ENCODE measurements around the gene SFT2D3.

DNA sequence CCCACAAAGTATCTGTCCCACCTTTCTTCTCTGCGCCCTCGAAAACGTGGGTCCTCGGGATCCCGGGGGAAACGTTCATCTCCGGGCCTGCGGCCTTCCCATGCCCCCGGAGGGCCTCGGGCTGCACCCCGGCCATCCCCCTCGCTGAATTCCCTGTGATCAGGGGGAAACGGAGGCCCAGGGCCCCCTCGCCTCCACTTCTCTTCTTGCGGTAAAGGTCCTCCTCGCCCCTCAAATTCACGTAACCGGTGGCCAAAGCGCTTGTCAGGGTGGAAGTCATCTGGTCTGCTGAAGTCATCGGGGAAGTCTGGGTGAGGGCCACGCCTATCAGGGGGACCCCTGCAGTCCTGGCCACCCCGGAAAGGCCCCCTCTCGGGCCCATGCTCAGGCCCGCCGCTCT, 12.3 kb downstream of the SFT2D3 start:
- TF ChIP-seq, protein P1, sequence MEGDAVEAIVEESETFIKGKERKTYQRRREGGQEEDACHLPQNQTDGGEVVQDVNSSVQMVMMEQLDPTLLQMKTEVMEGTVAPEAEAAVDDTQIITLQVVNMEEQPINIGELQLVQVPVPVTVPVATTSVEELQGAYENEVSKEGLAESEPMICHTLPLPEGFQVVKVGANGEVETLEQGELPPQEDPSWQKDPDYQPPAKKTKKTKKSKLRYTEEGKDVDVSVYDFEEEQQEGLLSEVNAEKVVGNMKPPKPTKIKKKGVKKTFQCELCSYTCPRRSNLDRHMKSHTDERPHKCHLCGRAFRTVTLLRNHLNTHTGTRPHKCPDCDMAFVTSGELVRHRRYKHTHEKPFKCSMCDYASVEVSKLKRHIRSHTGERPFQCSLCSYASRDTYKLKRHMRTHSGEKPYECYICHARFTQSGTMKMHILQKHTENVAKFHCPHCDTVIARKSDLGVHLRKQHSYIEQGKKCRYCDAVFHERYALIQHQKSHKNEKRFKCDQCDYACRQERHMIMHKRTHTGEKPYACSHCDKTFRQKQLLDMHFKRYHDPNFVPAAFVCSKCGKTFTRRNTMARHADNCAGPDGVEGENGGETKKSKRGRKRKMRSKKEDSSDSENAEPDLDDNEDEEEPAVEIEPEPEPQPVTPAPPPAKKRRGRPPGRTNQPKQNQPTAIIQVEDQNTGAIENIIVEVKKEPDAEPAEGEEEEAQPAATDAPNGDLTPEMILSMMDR (IDR thresholded peaks at IDR 0.05): no peak
- TF ChIP-seq POLR2AphosphoS5 (IDR thresholded peaks at IDR 0.05; ENCODE audit: low read depth, low read length): no peak
- TF ChIP-seq, protein P2, sequence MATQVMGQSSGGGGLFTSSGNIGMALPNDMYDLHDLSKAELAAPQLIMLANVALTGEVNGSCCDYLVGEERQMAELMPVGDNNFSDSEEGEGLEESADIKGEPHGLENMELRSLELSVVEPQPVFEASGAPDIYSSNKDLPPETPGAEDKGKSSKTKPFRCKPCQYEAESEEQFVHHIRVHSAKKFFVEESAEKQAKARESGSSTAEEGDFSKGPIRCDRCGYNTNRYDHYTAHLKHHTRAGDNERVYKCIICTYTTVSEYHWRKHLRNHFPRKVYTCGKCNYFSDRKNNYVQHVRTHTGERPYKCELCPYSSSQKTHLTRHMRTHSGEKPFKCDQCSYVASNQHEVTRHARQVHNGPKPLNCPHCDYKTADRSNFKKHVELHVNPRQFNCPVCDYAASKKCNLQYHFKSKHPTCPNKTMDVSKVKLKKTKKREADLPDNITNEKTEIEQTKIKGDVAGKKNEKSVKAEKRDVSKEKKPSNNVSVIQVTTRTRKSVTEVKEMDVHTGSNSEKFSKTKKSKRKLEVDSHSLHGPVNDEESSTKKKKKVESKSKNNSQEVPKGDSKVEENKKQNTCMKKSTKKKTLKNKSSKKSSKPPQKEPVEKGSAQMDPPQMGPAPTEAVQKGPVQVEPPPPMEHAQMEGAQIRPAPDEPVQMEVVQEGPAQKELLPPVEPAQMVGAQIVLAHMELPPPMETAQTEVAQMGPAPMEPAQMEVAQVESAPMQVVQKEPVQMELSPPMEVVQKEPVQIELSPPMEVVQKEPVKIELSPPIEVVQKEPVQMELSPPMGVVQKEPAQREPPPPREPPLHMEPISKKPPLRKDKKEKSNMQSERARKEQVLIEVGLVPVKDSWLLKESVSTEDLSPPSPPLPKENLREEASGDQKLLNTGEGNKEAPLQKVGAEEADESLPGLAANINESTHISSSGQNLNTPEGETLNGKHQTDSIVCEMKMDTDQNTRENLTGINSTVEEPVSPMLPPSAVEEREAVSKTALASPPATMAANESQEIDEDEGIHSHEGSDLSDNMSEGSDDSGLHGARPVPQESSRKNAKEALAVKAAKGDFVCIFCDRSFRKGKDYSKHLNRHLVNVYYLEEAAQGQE (IDR thresholded peaks at IDR 0.05; ENCODE audit: insufficient read depth in 1 of 2, low read depth in 2 of 2, low read length in 1 of 2): no peak
- no peak for TF ChIP-seq SIN3A (IDR thresholded peaks at IDR 0.05; ENCODE audit: borderline replicate concordance, insufficient read depth, low read depth, low read length)
